ENCODE results near the gene GNG11. TPM values are rescaled to one million over a fixed set of nuclear protein-coding genes. Genes with fewer than 3 reads are reported as not detected.

Gene GNG11
- total RNA-seq, 2 donors from 2014 or later: 1.3 to 3.1 TPM

- Histone ChIP-seq H3K4me3 (ENCODE audit: low read length) (no peak overlapping the region), H3K9me3 (ENCODE audit: control insufficient read depth, low read length) (peaks cover 9% of the 10 kb centered on the region), H3K4me1 (ENCODE audit: control insufficient read depth, insufficient read depth, low read length) (no peaks in the 10 kb centered on the region), H3K9ac (ENCODE audit: extremely low read depth, low read length, poor library complexity, severe bottlenecking) (no peak overlapping the region), H3K36me3 (ENCODE audit: control insufficient read depth, insufficient read depth, low read length) (no peaks in the 10 kb centered on the region), H3K27ac (ENCODE audit: low read depth, low read length) (no peak overlapping the region), H3K27me3 (ENCODE audit: control insufficient read depth, insufficient read depth, low read length, poor library complexity, severe bottlenecking) (peaks cover 9% of the 10 kb centered on the region)
- Mint-ChIP-seq H3K9me3 (peaks cover 5% of the 10 kb centered on the region), H3K4me1 (no peaks in the 10 kb centered on the region), H3K36me3 (ENCODE audit: low read depth) (no peaks in the 10 kb centered on the region), H3K4me3 (no peak overlapping the region), H3K27me3 (ENCODE audit: insufficient read depth) (peaks cover 15% of the 10 kb centered on the region), H3K27ac (no peak overlapping the region)
- no peak for TF ChIP-seq CTCF (conservative IDR thresholded peaks at IDR 0.05)
- DNase-seq: no peak
Measured at GRCh38 chr7:93883917-93884345, 37.6 kb upstream of the GNG11 start.

- no peak overlapping the region for H3K27ac Mint-ChIP-seq
- H3K4me3 Mint-ChIP-seq: no peak overlapping the region
- no peaks in the 10 kb centered on the region for H3K36me3 Mint-ChIP-seq (ENCODE audit: low read depth)
- Histone ChIP-seq H3K27me3 (ENCODE audit: control insufficient read depth, insufficient read depth, low read length, poor library complexity, severe bottlenecking) (peaks cover 15% of the 10 kb centered on the region), H3K9ac (ENCODE audit: extremely low read depth, low read length, poor library complexity, severe bottlenecking) (no peak overlapping the region), H3K36me3 (ENCODE audit: control insufficient read depth, insufficient read depth, low read length) (no peaks in the 10 kb centered on the region), H3K4me3 (ENCODE audit: low read length) (no peak overlapping the region), H3K27ac (ENCODE audit: low read depth, low read length) (no peak overlapping the region), H3K9me3 (ENCODE audit: control insufficient read depth, low read length) (peaks cover 7% of the 10 kb centered on the region), H3K4me1 (ENCODE audit: control insufficient read depth, insufficient read depth, low read length) (no peaks in the 10 kb centered on the region)
- DNase-seq: no peak
- 92% methylated on average over 1 of the region's 1 CpG; no CpG with 5 or more reads in 1 of the 2 experiments for WGBS, 2 experiments (ENCODE audit: insufficient coverage in 1 of 2, insufficient read length in 1 of 2)
- no peaks in the 10 kb centered on the region for H3K4me1 Mint-ChIP-seq
- peaks cover 20% of the 10 kb centered on the region for H3K27me3 Mint-ChIP-seq (ENCODE audit: insufficient read depth)
- H3K9me3 Mint-ChIP-seq: peaks cover 3% of the 10 kb centered on the region
- no peak for TF ChIP-seq CTCF (conservative IDR thresholded peaks at IDR 0.05)
Measured at GRCh38 chr7:93884541-93884940, 37.0 kb upstream of the GNG11 start.

GRCh38 chr7:93889261-93889660 is 32.3 kb upstream of the GNG11 start:
- no peaks in the 10 kb centered on the region for H3K9me3 ChIP-seq (ENCODE audit: control insufficient read depth, low read length)
- H3K27me3 ChIP-seq (ENCODE audit: control insufficient read depth, insufficient read depth, low read length, poor library complexity, severe bottlenecking): peaks cover 45% of the 10 kb centered on the region
- WGBS, 2 experiments (ENCODE audit: insufficient coverage in 1 of 2, insufficient read length in 1 of 2): 87% methylated on average over 1 of the region's 3 CpGs; no CpG with 5 or more reads in 1 of the 2 experiments
- H3K4me1 ChIP-seq (ENCODE audit: control insufficient read depth, insufficient read depth, low read length): no peaks in the 10 kb centered on the region
- H3K27ac Mint-ChIP-seq: no peak overlapping the region
- no peaks in the 10 kb centered on the region for H3K36me3 Mint-ChIP-seq (ENCODE audit: low read depth)
- no peaks in the 10 kb centered on the region for H3K9me3 Mint-ChIP-seq
- H3K27ac ChIP-seq (ENCODE audit: low read depth, low read length): no peak overlapping the region
- no peak for DNase-seq
- peaks cover under 1% of the 10 kb centered on the region for H3K4me1 Mint-ChIP-seq
- H3K27me3 Mint-ChIP-seq (ENCODE audit: insufficient read depth): peaks cover 57% of the 10 kb centered on the region
- TF ChIP-seq CTCF (conservative IDR thresholded peaks at IDR 0.05): no peak
- no peak overlapping the region for H3K4me3 Mint-ChIP-seq
- H3K4me3 ChIP-seq (ENCODE audit: low read length): no peak overlapping the region
- no peaks in the 10 kb centered on the region for H3K36me3 ChIP-seq (ENCODE audit: control insufficient read depth, insufficient read depth, low read length)
- no peak overlapping the region for H3K9ac ChIP-seq (ENCODE audit: extremely low read depth, low read length, poor library complexity, severe bottlenecking)

All from endodermal cell (in vitro differentiated cells).